ENCODE data around the gene DAGLB.
"Not testable (repeated sequence)": the region's sequence is repeated elsewhere in the genome, so short reads cannot be mapped to it uniquely, and the experiment has no call there.

DAGLB gene

GRCh38 chr7:6425948-6426347 lies 21.8 kb downstream of the DAGLB start:
- DNase-seq, result no peak

- peak; percentile 24 to 70 for DNase-seq
Observed at GRCh38 chr7:6423942-6424701, 23.6 kb downstream of the DAGLB start.

DNA sequence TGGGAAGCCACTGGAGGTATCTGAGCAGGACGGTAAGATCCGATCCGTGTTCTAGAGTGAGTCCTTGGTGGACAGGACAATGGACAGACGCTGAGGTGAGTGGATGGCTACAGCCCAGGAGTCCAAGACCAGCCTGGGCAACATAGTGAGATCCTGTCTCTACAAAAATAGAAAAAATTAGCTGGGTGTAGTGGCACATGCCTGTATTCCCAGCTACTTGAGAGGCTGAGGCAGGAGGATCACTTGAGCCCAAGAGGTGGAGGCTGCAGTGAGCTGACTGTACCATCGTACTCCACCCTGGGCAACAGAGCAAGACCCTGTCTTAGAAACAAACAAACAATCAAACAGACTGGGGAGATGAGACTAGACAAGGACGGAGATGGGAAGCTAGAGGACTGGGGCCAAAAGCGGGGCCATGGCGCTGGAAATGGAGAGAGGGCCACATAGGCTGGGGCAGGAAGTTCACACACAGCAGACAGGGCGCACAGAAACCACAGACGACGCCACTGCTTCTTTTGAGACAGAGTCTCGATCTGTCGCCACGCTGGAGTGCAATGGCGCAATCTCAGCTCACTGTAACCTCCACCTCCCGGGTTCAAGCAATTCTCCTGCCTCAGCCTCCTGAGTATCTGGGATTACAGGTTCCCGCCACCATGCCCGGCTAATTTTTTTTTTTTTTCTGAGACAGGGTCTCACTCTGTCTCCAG lies 24.7 kb downstream of the DAGLB start:
- DNase-seq, result peak; percentile 9 to 40

- DNase-seq, result no peak
Observed at GRCh38 chr7:6422095-6422494, 25.7 kb downstream of the DAGLB start.

DNA sequence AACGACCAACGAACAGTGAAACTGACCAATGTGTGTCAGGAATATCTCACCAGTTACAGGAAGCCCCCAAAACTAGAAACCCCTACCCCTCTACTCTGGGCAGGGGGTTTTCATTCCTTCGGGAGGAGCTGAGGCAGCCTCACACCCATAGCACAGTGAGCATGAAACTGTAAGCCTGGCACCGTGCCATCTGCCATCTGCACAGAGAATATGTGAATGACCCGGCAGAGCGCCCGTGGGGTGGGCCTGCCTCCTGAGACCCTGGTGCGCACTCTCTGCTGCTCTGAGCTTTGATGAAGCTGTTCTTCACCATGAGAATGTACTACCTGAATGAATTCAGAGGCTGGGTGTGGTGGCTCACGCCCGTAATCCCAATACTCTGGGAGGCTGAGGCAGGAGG lies 27.1 kb downstream of the DAGLB start:
- no peak for DNase-seq

- no peak for DNase-seq
Observed at GRCh38 chr7:6419310-6419773, 28.4 kb downstream of the DAGLB start.

DNA sequence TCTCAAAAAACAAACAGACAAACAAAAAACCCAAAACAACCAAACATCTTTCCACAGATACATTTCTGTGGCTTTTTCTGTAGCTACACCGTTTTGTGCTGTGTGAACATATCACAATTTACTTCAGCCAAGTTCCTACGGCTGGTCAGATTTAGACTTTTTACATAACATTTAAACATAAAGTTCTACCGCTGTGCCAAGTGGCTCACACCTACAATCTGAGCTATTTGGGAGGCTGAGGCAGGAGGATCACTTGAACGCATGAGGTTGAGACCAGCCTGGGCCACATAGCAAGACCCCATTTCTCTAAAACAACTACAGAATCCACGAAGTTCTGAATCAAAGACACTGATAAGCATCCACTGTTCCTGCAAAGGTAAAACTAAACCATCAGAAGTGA lies 30.3 kb downstream of the DAGLB start:
- no peak for DNase-seq

- DNase-seq, result no peak
Observed at GRCh38 chr7:6416516-6417145, 31.1 kb downstream of the DAGLB start.

DNA sequence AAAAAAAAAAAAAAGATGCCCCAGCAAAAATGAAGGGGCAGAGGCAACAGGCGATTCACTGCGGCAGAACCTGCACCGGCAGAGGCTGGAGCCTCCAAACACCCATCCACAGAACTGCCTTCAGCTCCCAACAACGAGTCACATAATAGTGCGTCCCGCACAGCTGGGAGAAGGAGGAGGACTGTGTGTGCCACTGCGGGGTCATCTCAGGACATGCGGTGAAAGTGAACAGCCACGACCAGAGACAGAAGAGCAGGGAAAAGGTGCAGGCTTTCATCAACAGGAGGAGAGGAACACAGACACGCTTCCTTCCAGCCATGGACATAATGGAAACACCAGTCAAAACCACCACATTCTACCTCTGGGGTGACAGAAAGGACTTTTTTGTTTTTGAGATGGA lies 34.1 kb downstream of the DAGLB start:
- DNase-seq, result no peak

DNA sequence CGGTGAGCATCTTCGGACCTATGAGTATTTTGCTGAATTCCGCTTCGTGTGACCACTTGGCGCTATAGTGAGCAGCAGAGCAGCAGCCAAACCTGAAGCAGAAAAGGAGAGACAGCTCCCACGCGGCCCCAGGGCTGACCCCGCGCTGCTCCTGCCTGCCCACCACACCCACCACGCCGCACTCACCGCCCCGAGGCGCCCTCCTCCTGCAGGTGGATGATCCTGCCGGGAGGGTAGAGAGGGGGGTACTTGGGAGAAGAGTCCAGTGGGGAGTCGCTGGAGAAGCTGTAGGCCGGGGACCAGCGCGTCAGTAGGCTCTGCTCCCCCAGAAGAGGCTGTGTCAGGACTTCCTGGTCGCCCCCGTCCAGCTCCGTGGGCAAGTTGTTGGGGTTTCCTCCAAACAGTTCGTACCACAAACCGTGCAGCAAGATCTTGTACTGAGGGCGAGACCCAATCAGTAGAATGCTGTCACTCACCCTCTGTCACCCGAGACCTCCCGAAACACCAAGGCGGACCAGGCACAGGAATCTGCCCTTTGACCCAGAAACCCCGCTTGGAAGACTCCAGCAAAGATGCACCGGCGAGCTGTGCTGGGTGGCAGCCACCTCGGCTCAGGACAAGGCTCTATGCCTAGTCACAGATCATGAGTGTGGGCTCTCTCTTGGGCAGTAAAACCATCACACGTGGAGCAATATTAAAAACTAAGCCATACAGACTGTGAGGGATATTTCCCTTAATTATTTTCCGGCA lies 37.6 kb downstream of the DAGLB start:
- DNase-seq, result no peak

GRCh38 chr7:6409091-6409490 lies 38.7 kb downstream of the DAGLB start:
- DNase-seq, result no peak

- no peak for DNase-seq
Observed at GRCh38 chr7:6407434-6407833, 40.3 kb downstream of the DAGLB start.

DNA sequence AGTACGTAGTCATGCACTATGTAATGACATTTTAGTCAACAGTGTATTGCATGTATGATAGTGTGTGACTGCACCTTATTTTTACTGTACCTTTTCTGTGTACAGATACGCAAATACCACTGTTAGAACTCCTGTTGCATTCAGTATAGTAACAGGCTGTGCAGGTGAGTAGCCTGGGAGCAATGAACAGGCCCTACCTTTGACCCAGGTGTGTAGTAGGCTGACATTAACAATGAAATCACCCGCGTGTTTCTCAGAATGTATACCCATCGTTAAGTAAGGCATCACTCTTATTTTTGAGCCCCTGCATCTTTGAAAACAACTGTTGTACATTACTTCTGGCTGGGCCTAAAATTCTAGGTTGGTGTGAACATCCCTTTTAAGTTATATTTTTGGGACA lies 41.6 kb downstream of the DAGLB start:
- DNase-seq, result no peak

GRCh38 chr7:6403907-6404306 lies 43.8 kb downstream of the DAGLB start:
- DNase-seq, result no peak

DNA sequence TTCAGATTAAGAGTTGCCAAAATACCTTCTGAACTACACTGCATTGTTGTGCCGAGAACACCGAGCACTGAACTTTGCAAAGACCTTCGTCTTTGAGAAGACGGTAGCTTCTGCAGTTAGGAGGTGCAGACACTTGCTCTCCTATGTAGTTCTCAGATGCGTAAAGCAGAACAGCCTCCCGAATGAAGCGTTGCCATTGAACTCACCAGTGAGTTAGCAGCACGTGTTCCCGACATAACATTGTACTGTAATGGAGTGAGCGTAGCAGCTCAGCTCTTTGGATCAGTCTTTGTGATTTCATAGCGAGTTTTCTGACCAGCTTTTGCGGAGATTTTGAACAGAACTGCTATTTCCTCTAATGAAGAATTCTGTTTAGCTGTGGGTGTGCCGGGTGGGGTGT lies 45.0 kb downstream of the DAGLB start:
- DNase-seq, result no peak

DNA sequence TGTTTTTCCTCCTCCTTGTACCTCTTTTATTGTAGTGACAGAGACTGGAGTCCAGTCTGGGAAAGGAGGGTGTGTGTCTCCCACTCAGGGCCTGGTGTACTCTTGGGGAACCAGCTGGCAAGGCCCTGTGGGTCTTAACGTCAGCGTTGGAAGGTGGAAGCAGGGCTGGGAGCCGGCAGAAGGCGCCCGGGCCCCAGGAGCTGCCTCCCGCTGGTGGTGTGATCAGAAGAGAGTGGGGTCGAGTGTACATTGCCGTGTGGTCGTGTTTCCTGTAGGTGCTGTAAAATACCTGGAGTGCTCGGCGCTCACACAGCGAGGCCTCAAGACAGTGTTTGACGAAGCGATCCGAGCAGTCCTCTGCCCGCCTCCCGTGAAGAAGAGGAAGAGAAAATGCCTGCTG lies 45.7 kb downstream of the DAGLB start:
- DNase-seq, result no peak

DNA sequence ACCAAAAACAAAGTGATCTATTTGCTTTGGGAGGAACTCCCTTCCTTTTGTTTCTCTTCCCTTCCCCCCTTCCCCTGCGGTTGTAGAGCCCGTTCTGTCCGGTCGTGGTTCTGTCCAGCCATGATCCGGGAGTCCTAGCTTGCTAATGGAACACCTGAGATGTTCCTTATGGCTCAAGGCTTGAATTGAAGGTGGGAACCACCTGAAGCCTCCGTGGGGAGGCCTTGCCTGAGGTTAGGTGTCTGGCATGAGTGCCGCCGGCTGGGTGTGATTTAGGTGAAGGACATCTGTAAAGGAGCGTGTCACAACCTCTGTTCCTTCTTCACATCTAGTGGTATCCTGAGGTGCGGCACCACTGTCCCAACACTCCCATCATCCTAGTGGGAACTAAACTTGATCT lies 46.2 kb downstream of the DAGLB start:
- DNase-seq, result no peak

DNA sequence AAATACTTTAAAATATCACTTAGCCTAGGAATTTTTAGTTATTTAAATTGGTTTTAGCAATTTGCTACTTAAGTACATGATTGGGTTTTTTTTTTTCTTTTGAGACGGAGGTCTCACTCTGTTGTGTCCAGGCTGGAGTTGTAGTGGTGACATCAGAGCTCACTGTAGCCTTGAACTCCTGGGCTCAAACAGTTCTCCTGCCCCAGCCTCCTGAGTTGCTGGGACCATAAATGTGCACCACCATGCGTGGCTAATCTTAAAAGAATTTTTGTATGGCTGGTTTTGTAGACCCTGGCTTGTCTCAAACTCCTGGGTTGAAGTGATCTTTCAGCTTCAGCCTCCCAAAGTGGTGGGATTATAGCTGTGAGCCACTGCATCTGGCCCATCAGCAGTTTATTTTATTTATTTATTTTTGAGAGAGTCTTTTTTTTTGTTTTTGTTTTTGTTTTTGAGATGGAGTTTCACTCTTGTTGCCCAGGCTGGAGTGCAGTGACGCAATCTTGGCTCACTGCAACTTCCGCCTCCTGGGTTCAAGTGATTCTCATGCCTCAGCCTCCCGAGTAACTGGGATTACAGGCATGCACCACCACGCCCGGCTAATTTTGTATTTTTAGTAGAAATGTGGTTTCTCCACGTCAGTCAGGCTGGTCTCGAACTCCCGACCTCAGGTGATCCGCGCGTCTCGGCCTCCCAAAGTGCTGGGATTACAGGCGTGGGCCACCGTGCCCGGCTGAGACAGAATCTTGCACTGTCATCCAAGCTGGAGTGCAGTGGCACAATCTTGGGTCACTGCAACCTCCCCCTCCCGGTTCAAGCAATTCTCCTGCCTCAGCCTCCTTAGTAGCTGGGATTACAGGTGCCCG lies 47.3 kb downstream of the DAGLB start:
- DNase-seq, result not testable (repeated sequence)

DNA sequence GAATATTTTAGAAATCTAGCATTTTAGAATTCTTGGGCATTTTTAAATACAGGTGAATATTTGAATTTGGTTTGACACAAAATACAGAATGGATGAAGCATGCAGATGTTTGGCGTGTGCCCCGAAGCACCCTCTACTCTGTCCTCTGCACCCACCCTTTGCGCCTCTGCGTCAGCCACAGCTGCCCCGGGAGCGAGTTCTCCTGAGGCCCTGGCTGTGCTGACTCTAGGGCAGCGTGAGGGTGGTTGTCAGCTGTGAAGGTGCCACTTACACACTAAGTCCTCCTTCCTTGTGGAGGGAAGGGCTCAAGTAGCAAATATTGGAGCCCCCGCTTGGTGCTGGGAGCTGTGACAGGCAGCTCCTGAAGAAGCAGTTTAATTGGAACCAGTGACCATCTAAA lies 48.4 kb downstream of the DAGLB start:
- DNase-seq, result no peak

GRCh38 chr7:6398943-6399342 lies 48.8 kb downstream of the DAGLB start:
- DNase-seq, result no peak

DNA sequence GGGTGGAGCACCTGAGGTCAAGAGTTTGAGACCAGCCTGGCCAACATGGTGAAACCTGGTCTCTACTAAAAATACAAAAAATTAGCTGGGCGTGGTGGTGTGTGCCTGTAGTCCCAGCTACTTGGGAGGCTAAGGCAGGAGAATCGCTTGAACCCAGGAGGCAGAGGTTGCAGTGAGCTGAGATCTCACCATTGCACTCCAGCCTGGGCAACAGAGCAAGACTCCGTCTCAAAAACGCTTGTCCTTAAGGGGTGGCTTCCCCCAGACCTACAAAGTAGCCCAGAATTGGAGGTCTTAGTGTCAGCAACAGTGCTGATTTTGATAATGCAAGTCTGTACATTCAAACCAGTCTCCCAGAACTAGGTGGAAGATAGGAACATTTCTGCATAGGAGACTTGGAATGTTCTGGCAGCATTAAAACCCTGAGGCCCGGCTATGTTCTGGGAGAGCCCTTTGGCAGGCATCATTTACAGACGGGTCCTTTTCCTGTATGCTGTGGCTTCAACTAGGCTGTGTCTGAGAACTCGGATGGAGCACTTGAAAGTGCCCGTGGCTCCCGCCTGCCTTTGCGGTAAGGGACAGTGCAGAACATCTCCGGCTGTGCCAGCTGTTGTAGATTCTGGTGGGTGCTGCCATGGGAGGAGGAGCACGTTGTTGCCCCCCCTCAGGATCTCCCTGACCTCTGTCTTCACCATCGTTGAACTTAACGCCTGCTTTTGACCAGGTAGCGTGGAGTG lies 49.8 kb downstream of the DAGLB start:
- not testable (repeated sequence) for DNase-seq
